ENCODE data around the gene VPS35.

DNA sequence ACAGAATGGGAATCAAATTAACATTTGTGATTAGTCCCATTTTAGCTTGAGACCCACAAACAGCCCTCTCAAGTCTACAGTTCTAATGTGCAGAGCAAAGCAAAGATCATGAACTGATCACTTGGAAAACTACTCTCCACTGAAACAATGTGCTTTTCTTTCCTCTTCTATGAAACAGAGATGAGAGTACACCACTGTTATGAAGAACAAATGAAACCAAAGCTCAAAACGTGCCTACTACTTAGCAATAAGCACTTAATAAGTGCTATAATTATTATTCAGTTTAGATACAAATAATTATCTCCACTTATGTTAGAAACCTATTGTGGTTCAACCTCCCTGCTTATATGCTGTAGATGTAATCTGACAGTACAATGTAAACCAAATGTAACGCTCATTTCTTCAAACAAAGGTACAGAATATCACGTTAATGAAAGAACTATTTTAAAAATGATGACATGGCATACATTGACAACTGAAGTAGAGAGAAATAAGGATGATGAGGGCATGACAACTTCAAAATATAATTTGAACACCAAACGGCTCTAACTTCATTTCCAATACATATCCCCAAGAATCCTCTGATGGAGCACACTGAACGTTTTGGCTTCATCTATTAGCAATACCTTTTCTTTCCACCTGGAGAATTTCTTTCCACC is 2.0 kb downstream of the VPS35 start:
- TF ChIP-seq POLR2A (IDR thresholded peaks at IDR 0.05) (no peak), CTCF (IDR thresholded peaks at IDR 0.05) (no peak)
